PC-9 (cell line): ENCODE measurements around the gene SIX4.

Experiments
- EZH2 ChIP-seq: fragments of 200-600 bp; sonication (generic); IDR thresholded peaks from 2 replicates; pipeline ENCODE4 v1.8.0; 2017; ENCODE audit warnings: antibody characterized with exemption, low read depth
- TF ChIP-seq, protein P1 (sequence below): fragments of 200-600 bp; sonication (generic); conservative IDR thresholded peaks from 2 replicates; pipeline ENCODE4 v1.6.1; 2017; ENCODE audit warnings: mixed run types, antibody characterized with exemption, mild to moderate bottlenecking, moderate library complexity

GRCh38 chr14:60679566-60680258, 44.4 kb downstream of the SIX4 start:
- TF ChIP-seq, protein P1, sequence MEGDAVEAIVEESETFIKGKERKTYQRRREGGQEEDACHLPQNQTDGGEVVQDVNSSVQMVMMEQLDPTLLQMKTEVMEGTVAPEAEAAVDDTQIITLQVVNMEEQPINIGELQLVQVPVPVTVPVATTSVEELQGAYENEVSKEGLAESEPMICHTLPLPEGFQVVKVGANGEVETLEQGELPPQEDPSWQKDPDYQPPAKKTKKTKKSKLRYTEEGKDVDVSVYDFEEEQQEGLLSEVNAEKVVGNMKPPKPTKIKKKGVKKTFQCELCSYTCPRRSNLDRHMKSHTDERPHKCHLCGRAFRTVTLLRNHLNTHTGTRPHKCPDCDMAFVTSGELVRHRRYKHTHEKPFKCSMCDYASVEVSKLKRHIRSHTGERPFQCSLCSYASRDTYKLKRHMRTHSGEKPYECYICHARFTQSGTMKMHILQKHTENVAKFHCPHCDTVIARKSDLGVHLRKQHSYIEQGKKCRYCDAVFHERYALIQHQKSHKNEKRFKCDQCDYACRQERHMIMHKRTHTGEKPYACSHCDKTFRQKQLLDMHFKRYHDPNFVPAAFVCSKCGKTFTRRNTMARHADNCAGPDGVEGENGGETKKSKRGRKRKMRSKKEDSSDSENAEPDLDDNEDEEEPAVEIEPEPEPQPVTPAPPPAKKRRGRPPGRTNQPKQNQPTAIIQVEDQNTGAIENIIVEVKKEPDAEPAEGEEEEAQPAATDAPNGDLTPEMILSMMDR, result no peak
- no peak for TF ChIP-seq EZH2
